ENCODE results near the gene OMP. TPM values are rescaled to one million over a fixed set of nuclear protein-coding genes. Genes with fewer than 3 reads are reported as not detected.

Gene OMP
- total RNA-seq: not detected in 2 replicates
- polyA plus RNA-seq: 0.47 TPM in 1 of 2 replicates, not detected in the other

GRCh38 chr11:77102246-77103210, at the start of gene OMP:
Gene OMP, plus strand, starts transcription at chr11:77102840. Its CDS starts 0 bp downstream, at chr11:77102840.
- 96% methylated on average over 37 of the region's 37 CpGs for WGBS (ENCODE audit: low lambda C conversion rate, missing lambda C conversion rate)
- H3K79me2 ChIP-seq: no peaks in the 10 kb centered on the region
- no peaks in the 10 kb centered on the region for H3K27me3 ChIP-seq
- no peaks in the 10 kb centered on the region for H4K20me1 ChIP-seq (ENCODE audit: insufficient read depth, poor library complexity, severe bottlenecking)
- no peak within 1 kb of the TSS for H2AFZ ChIP-seq
- H3K9me3 ChIP-seq (ENCODE audit: low read depth): no peaks in the 10 kb centered on the region
- H3K4me1 ChIP-seq (ENCODE audit: insufficient read depth): peaks cover 7% of the 10 kb centered on the region
- H3K4me2 ChIP-seq: no peak within 1 kb of the TSS
- no peak for DNase-seq (ENCODE audit: low spot score)
- no peaks in the 10 kb centered on the region for H3K36me3 ChIP-seq (replicated peaks; ENCODE audit: insufficient read depth, low read depth)
- H3K4me3 ChIP-seq: no peak within 1 kb of the TSS
- H3K27ac ChIP-seq: no peak within 1 kb of the TSS
- no peaks in the 10 kb centered on the region for H3K9me2 ChIP-seq (replicated peaks; ENCODE audit: insufficient read depth)
- TF ChIP-seq EZH2phosphoT487 (IDR thresholded peaks at IDR 0.05; ENCODE audit: low read depth, severe bottlenecking, unreplicated experiment): no peak
- no peak for TF ChIP-seq EZH2 (IDR thresholded peaks at IDR 0.05; ENCODE audit: borderline replicate concordance)
- no peak for TF ChIP-seq CTCF (IDR thresholded peaks at IDR 0.05; ENCODE audit: poor library complexity)

DNA sequence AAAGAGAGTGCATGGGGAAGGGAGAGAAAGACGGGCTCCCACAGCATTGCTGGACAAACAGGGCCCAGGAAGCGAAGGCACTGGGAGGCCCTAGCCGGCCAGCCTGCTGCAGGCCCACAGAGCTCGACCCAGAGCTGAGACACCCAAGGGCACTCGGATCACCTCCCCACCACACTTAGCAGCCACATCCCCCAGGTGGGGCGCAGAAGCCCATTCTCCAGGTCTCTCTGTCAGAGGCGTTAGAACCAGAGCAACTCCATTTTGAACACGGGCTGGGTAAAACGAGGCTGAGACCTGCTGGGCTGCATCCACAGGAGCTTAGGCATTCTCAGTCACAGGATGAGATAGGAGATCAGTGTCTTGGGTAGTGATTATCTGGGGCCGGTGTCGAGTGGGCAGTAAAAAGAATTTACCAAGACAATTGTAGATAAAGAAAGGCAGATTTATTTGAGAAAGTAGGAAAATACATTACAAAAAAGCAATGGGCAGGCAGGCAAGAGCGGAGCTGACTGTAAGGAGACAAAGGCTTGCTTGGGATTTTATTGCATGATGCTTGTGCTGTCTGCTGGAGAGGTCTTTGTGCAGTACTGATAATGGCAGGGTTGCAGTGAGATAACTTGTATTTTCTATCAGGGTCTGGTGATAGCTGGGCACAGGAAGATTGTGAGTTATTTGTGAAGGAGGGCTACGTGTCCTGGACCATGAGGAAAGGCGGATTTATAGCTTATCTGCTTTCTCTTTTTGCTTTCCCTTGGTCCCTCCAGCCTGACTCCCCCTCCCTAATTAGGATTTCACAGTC, 49.2 kb upstream of the OMP start:
- no peaks in the 10 kb centered on the region for H4K20me1 ChIP-seq (ENCODE audit: insufficient read depth, poor library complexity, severe bottlenecking)
- no peaks in the 10 kb centered on the region for H3K4me1 ChIP-seq (ENCODE audit: insufficient read depth)
- TF ChIP-seq CTCF (IDR thresholded peaks at IDR 0.05; ENCODE audit: poor library complexity): no peak
- TF ChIP-seq EZH2phosphoT487 (IDR thresholded peaks at IDR 0.05; ENCODE audit: low read depth, severe bottlenecking, unreplicated experiment): no peak
- H3K79me2 ChIP-seq: no peaks in the 10 kb centered on the region
- no peak overlapping the region for H3K27ac ChIP-seq
- H3K9me3 ChIP-seq (ENCODE audit: low read depth): no peaks in the 10 kb centered on the region
- no peaks in the 10 kb centered on the region for H3K36me3 ChIP-seq (replicated peaks; ENCODE audit: insufficient read depth, low read depth)
- 74% methylated on average over 14 of the region's 14 CpGs for WGBS (ENCODE audit: low lambda C conversion rate, missing lambda C conversion rate)
- H3K4me2 ChIP-seq: no peak overlapping the region
- no peaks in the 10 kb centered on the region for H3K27me3 ChIP-seq
- H3K4me3 ChIP-seq: no peak overlapping the region
- no peak for DNase-seq (ENCODE audit: low spot score)
- H3K9me2 ChIP-seq (replicated peaks; ENCODE audit: insufficient read depth): no peaks in the 10 kb centered on the region
- H2AFZ ChIP-seq: no peak overlapping the region

GRCh38 chr11:77054084-77054483, 48.6 kb upstream of the OMP start:
- Histone ChIP-seq H3K27me3 (no peaks in the 10 kb centered on the region), H4K20me1 (ENCODE audit: insufficient read depth, poor library complexity, severe bottlenecking) (no peaks in the 10 kb centered on the region), H3K4me3 (no peak overlapping the region), H3K4me1 (ENCODE audit: insufficient read depth) (no peaks in the 10 kb centered on the region), H3K9me3 (ENCODE audit: low read depth) (no peaks in the 10 kb centered on the region), H2AFZ (no peak overlapping the region), H3K36me3 (replicated peaks; ENCODE audit: insufficient read depth, low read depth) (no peaks in the 10 kb centered on the region), H3K4me2 (no peak overlapping the region), H3K9me2 (replicated peaks; ENCODE audit: insufficient read depth) (no peaks in the 10 kb centered on the region), H3K79me2 (no peaks in the 10 kb centered on the region), H3K27ac (no peak overlapping the region)
- 70% methylated on average over 1 of the region's 1 CpG for WGBS (ENCODE audit: low lambda C conversion rate, missing lambda C conversion rate)
- no peak for DNase-seq (ENCODE audit: low spot score)
- no peak for TF ChIP-seq CTCF (IDR thresholded peaks at IDR 0.05; ENCODE audit: poor library complexity)
- TF ChIP-seq EZH2 (IDR thresholded peaks at IDR 0.05; ENCODE audit: borderline replicate concordance): no peak
- TF ChIP-seq EZH2phosphoT487 (IDR thresholded peaks at IDR 0.05; ENCODE audit: low read depth, severe bottlenecking, unreplicated experiment): no peak
